ENCODE measurements around the gene ZMYM4. TPM values are rescaled to one million over a fixed set of nuclear protein-coding genes. Genes with fewer than 3 reads are reported as not detected.

ZMYM4 gene
- total RNA-seq, 3 donors from 2014 or later (not counting 1 experiment from before 2014, with no cell fraction given), result 41.0 to 48.0 (median 45.8) TPM

- TF ChIP-seq CTCF (IDR thresholded peaks at IDR 0.05), result no peak
- H3K27ac Mint-ChIP-seq, result no peak overlapping the region
- Histone ChIP-seq H3K27me3 (ENCODE audit: control insufficient read depth, insufficient read depth, low read length) (no peaks in the 10 kb centered on the region), H3K4me3 (ENCODE audit: low read length) (no peak overlapping the region), H3K4me1 (ENCODE audit: control insufficient read depth, insufficient read depth, low read length) (peaks cover 5% of the 10 kb centered on the region), H3K36me3 (ENCODE audit: control insufficient read depth, insufficient read depth, low read length) (no peaks in the 10 kb centered on the region), H3K9me3 (ENCODE audit: control insufficient read depth, insufficient read depth, low read length) (no peaks in the 10 kb centered on the region), H3K27ac (ENCODE audit: low read length) (no peak overlapping the region)
- no peaks in the 10 kb centered on the region for H3K36me3 Mint-ChIP-seq
- peaks cover 0 to 17% of the 10 kb centered on the region in 2 donors for H3K27me3 Mint-ChIP-seq (ENCODE audit: low read depth in 2 of 2)
- no peak for DNase-seq
- no peak overlapping the region for H3K4me3 Mint-ChIP-seq
- intact Hi-C loops (cut with micrococcal nuclease), result no loop called here
- H3K9me3 Mint-ChIP-seq, result no peaks in the 10 kb centered on the region
- WGBS (ENCODE audit: insufficient coverage), result 72% methylated on average over 2 of the region's 5 CpGs
- ATAC-seq, result no peak
- peaks cover 7 to 14% of the 10 kb centered on the region in 2 donors for H3K4me1 Mint-ChIP-seq
These were observed 4.5 kb upstream of the ZMYM4 start for GRCh38 chr1:35264035-35264434.

GRCh38 chr1:35264871-35265270 is 3.6 kb upstream of the ZMYM4 start:
- Mint-ChIP-seq H3K4me1 (peaks cover 12 to 20% of the 10 kb centered on the region in 2 donors), H3K27me3 (ENCODE audit: low read depth in 2 of 2) (peaks cover 0 to 17% of the 10 kb centered on the region in 2 donors), H3K4me3 (no peak overlapping the region), H3K9me3 (no peaks in the 10 kb centered on the region), H3K36me3 (no peaks in the 10 kb centered on the region), H3K27ac (no peak overlapping the region)
- no peak for TF ChIP-seq CTCF (IDR thresholded peaks at IDR 0.05)
- Histone ChIP-seq H3K27ac (ENCODE audit: low read length) (no peak overlapping the region), H3K4me3 (ENCODE audit: low read length) (no peak overlapping the region), H3K4me1 (ENCODE audit: control insufficient read depth, insufficient read depth, low read length) (peaks cover 9% of the 10 kb centered on the region), H3K36me3 (ENCODE audit: control insufficient read depth, insufficient read depth, low read length) (no peaks in the 10 kb centered on the region), H3K9me3 (ENCODE audit: control insufficient read depth, insufficient read depth, low read length) (no peaks in the 10 kb centered on the region), H3K27me3 (ENCODE audit: control insufficient read depth, insufficient read depth, low read length) (no peaks in the 10 kb centered on the region)
- WGBS (ENCODE audit: insufficient coverage), result 23% methylated on average over 5 of the region's 6 CpGs
- no peak for DNase-seq
- no peak for ATAC-seq
- intact Hi-C loops (cut with micrococcal nuclease), result no loop called here

- H3K27me3 Mint-ChIP-seq (ENCODE audit: low read depth in 2 of 2), result peaks cover 0 to 17% of the 10 kb centered on the region in 2 donors
- WGBS (ENCODE audit: insufficient coverage), result 100% methylated on average over 1 of the region's 4 CpGs
- Histone ChIP-seq H3K4me3 (ENCODE audit: low read length) (no peak overlapping the region), H3K9me3 (ENCODE audit: control insufficient read depth, insufficient read depth, low read length) (no peaks in the 10 kb centered on the region), H3K4me1 (ENCODE audit: control insufficient read depth, insufficient read depth, low read length) (peaks cover 9% of the 10 kb centered on the region), H3K27me3 (ENCODE audit: control insufficient read depth, insufficient read depth, low read length) (no peaks in the 10 kb centered on the region), H3K27ac (ENCODE audit: low read length) (no peak overlapping the region), H3K36me3 (ENCODE audit: control insufficient read depth, insufficient read depth, low read length) (no peaks in the 10 kb centered on the region)
- ATAC-seq (no peak), DNase-seq (no peak)
- H3K4me3 Mint-ChIP-seq, result no peak overlapping the region
- no peaks in the 10 kb centered on the region for H3K36me3 Mint-ChIP-seq
- H3K9me3 Mint-ChIP-seq, result no peaks in the 10 kb centered on the region
- H3K4me1 Mint-ChIP-seq, result peaks cover 15 to 23% of the 10 kb centered on the region in 2 donors
- no peak overlapping the region for H3K27ac Mint-ChIP-seq
- no peak for TF ChIP-seq CTCF (IDR thresholded peaks at IDR 0.05)
- intact Hi-C loops (cut with micrococcal nuclease), result no loop called here
These were observed 2.2 kb upstream of the ZMYM4 start for GRCh38 chr1:35266306-35266705.

Data from natural killer cell (primary cell).